HG02884 (cell line): ENCODE measurements around the gene RASGRF2.

Experiments used
- ATAC-seq: cut with Tn5 transposase; IDR thresholded peaks from one replicate; pipeline ENCODE4 v1.9.1; 2021; ENCODE audit warnings: mild to moderate bottlenecking, moderate library complexity; ENCODE audit not compliant: unreplicated experiment

The RASGRF2 gene

GRCh38 chr5:80959768-80960442 lies at the start of gene RASGRF2:
Gene RASGRF2 (plus strand): TSS chr5:80960363. CDS start chr5:80960739, 376 bp downstream.
- no peak for ATAC-seq

- no peak for ATAC-seq
Observed at GRCh38 chr5:80912479-80912878, 47.7 kb upstream of the RASGRF2 start.

- no peak for ATAC-seq
Observed at GRCh38 chr5:80915716-80916115, 44.4 kb upstream of the RASGRF2 start.

- no peak for ATAC-seq
Observed at GRCh38 chr5:80916676-80917075, 43.5 kb upstream of the RASGRF2 start.

GRCh38 chr5:80917631-80918030 lies 42.5 kb upstream of the RASGRF2 start:
- no peak for ATAC-seq

GRCh38 chr5:80919678-80920196 lies 40.4 kb upstream of the RASGRF2 start:
- no peak for ATAC-seq

GRCh38 chr5:80920333-80920732 lies 39.8 kb upstream of the RASGRF2 start:
- ATAC-seq, result no peak

GRCh38 chr5:80921026-80921425 lies 39.1 kb upstream of the RASGRF2 start:
- ATAC-seq, result no peak

GRCh38 chr5:80925931-80926330 lies 34.2 kb upstream of the RASGRF2 start:
- ATAC-seq, result no peak

GRCh38 chr5:80926536-80926935 lies 33.6 kb upstream of the RASGRF2 start:
- no peak for ATAC-seq

- no peak for ATAC-seq
Observed at GRCh38 chr5:80926979-80927656, 33.0 kb upstream of the RASGRF2 start.

GRCh38 chr5:80928073-80928472 lies 32.1 kb upstream of the RASGRF2 start:
- ATAC-seq, result peak; percentile 59

- no peak for ATAC-seq
Observed at GRCh38 chr5:80930940-80931339, 29.2 kb upstream of the RASGRF2 start.

- ATAC-seq, result no peak
Observed at GRCh38 chr5:80931411-80931810, 28.8 kb upstream of the RASGRF2 start.

- no peak for ATAC-seq
Observed at GRCh38 chr5:80933036-80933435, 27.1 kb upstream of the RASGRF2 start.

- no peak for ATAC-seq
Observed at GRCh38 chr5:80934751-80935150, 25.4 kb upstream of the RASGRF2 start.

GRCh38 chr5:80935811-80936385 lies 24.3 kb upstream of the RASGRF2 start:
- ATAC-seq, result no peak

- no peak for ATAC-seq
Observed at GRCh38 chr5:80936881-80937280, 23.3 kb upstream of the RASGRF2 start.

- ATAC-seq, result no peak
Observed at GRCh38 chr5:80937584-80938356, 22.4 kb upstream of the RASGRF2 start.

- ATAC-seq, result no peak
Observed at GRCh38 chr5:80941496-80941895, 18.7 kb upstream of the RASGRF2 start.

- ATAC-seq, result no peak
Observed at GRCh38 chr5:80951366-80951765, 8.8 kb upstream of the RASGRF2 start.
